Superior temporal gyrus (tissue), 1 donor: ENCODE results near the gene PRDM13.
"Not testable (repeated sequence)": the region's sequence is repeated elsewhere in the genome, so short reads cannot be mapped to it uniquely, and the experiment has no call there.

Experiments used
- DNase-seq: peaks from one replicate; pipeline ENCODE4 v3.0.0-alpha.2; 2016; ENCODE audit errors: extremely low spot score

PRDM13 gene

GRCh38 chr6:99629293-99629692 is 22.7 kb downstream of the PRDM13 start:
- DNase-seq: no peak

GRCh38 chr6:99637629-99638028 is 31.0 kb downstream of the PRDM13 start:
- no peak for DNase-seq

- not testable (repeated sequence) for DNase-seq
These were observed 31.7 kb downstream of the PRDM13 start for GRCh38 chr6:99638358-99638757.

GRCh38 chr6:99641270-99641669 is 34.6 kb downstream of the PRDM13 start:
- no peak for DNase-seq

- DNase-seq: no peak
These were observed 39.4 kb downstream of the PRDM13 start for GRCh38 chr6:99645986-99646385.

- DNase-seq: not testable (repeated sequence)
These were observed 43.5 kb downstream of the PRDM13 start for GRCh38 chr6:99650091-99650571.

GRCh38 chr6:99660206-99660605 is 53.6 kb downstream of the PRDM13 start:
- DNase-seq: no peak

GRCh38 chr6:99661870-99662269 is 55.2 kb downstream of the PRDM13 start:
- DNase-seq: no peak

- no peak for DNase-seq
These were observed 56.0 kb downstream of the PRDM13 start for GRCh38 chr6:99662616-99663015.
